HG03565 (cell line): ENCODE data around the gene PPP6R3.

Source experiments
- ATAC-seq: cut with Tn5 transposase; IDR thresholded peaks from one replicate; pipeline ENCODE4 v1.9.1; 2021; ENCODE audit warnings: mild to moderate bottlenecking, moderate library complexity; ENCODE audit not compliant: unreplicated experiment

Gene PPP6R3

DNA sequence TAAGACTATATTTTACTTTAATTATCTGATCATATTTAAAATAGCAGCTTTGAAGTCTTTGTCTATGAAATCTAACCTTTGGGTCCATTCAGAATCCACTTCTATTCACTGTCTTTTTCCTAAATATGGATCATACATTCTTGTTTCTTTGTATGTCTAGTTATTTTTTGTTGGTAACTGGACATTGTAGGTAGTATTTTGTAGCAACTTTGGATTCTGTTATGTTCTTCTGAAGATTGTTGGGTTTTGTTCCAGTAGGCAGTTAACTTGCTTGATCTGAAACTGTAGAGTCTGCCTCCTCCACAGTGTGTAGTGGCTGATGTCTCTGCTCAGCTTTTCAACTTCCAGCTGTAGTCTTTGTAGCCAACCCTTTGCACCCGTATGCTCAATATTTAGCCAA lies 186.3 kb downstream of the PPP6R3 start:
- ATAC-seq = no peak

DNA sequence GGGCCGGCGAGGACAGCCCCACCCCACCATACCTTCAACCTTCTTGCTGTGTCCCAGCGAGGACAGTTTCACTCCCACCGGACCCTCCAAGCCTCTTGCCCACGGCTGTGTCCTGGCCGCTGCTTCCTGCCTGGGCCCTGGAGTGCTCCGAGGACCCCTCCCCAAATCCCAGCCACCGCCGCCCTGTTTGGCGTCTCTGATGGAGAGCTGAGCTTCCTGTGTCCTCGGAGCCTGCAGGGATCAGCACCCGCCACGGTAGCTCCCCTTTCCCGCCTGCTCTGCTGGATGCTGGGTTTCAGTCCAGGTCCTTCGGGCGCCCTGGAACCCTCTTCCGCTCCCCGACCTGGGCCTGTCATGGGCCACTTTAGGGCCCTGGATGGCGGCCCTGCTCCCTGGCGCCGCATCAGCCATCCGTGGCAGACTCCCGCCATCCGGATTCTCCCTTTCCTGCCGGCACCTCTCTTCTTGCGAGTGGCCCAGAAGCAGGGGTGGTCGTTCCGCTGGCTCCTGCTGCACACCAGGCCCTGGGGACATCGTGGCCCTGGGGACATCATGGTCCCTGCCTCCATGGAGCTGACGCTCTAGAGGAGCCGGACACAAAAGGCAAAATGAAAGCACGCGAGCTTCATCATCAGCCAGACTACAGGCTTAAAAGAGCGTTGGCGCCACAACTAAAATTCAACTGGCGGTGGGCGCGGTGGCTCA lies 189.5 kb downstream of the PPP6R3 start:
- ATAC-seq = no peak

- ATAC-seq = no peak
Measured at GRCh38 chr11:68650801-68651200, 190.2 kb downstream of the PPP6R3 start.

DNA sequence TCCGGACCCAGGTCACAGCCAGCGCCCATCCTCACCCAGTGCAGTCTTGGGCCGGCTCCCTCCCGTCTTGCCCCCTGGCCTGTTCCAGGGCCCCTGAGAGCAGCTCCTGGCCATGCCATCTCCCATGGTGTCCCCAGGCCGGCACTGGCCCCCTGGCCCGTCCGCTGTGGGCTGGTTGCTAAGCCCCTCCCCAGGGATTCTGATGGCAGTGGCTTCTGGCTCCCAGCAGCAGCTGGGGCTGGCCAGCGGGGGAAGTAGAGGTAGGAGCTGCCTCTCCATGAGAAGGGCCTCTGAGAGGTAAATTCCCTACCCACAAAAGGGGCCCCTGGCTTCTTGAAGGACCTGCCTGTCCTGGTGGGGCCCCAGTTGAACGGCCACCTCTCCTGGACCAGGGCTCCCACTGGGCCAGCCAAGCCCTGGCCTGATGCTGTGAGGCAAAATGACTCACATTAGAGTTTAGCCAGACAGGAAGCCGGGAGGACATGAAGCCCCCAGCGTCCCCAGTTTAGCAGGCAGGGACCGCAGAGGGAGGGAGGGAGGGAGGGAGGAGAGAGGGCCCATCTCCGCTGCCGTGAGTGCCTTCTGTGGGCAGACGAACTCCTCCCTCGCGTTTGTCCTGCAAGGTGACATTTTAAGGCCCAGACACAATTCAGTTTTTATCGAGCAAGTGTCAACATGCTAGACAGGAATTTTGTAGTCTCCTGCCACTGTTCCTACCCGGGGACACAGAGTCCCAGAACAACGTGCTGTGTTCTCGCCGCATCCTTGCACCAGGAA lies 190.8 kb downstream of the PPP6R3 start:
- ATAC-seq = no peak

DNA sequence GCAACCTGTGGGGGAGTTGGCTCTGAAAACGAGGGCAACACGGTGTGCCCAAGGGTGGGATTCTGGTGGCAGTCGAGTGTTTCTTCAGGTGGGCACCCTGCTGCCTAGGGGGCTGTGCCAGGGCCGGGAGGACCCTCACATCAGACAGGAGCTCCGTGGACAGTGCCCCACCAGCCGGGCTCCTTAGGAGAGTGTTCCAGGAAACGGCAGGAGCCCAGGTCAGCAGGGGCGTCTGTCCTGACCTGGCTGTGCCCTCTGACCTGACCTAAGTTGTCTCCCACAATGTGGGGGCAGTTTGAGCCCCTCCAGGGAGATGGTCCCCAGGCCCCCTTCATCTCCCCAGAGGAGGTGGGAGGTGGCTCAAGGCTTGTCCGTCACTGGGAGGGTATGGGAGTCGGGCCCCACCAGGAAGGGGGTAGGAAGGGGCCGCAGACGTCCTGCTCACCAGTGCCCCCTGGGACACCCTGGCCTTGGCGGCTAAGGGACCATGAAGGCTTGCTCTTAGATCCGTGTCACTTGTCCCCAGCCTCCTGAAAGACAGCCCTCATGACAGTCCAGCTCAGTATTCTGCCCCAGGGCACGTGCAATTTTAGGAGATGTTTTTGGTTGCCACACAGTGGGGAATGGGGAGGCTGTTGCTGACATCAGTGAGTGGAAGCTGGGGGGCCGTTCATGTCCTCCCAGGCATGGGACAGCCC lies 191.6 kb downstream of the PPP6R3 start:
- no peak for ATAC-seq

- ATAC-seq = no peak
Measured at GRCh38 chr11:68652683-68653156, 192.2 kb downstream of the PPP6R3 start.

- ATAC-seq = no peak
Measured at GRCh38 chr11:68653486-68654430, 193.2 kb downstream of the PPP6R3 start.

- ATAC-seq = no peak
Measured at GRCh38 chr11:68654978-68655377, 194.4 kb downstream of the PPP6R3 start.

DNA sequence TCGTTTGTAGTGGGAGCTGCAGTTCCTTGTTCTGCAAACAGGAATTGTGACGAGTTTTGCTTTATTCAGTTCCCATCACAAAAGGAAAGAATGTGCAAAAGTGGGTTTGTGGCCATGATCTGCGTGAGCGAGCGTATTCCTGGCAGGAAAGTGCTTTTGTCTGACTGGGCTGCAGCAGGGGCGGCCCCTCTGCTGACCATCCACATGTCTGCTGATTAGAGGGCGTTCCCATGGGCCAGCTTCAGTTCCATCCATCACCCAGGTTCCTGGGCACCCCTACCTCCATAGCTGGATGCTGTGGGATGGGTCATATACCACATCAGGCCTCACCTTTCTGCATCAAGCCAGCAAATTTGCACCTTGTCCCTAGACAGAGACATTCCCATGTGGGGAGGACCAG lies 194.9 kb downstream of the PPP6R3 start:
- no peak for ATAC-seq

DNA sequence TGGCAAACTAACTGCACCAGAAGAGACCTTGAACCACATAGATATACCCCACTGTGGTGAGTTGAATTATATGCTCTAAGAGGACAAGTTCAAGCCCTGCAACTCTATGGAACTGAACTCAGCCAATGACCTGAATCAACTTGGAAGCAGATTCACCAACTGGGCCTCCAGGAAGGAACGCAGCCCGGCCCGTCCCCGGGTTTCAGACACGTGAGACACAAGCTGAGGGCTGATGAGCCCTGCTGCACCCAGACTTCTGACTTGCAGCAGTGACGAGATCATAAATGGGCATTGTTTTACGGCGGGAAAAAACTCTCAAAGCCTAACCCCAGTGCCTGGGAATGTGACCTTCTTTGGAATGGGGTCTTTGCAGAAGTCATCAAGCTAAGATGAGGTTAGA lies 195.3 kb downstream of the PPP6R3 start:
- no peak for ATAC-seq

GRCh38 chr11:68657021-68657780 lies 196.6 kb downstream of the PPP6R3 start:
- ATAC-seq = no peak

DNA sequence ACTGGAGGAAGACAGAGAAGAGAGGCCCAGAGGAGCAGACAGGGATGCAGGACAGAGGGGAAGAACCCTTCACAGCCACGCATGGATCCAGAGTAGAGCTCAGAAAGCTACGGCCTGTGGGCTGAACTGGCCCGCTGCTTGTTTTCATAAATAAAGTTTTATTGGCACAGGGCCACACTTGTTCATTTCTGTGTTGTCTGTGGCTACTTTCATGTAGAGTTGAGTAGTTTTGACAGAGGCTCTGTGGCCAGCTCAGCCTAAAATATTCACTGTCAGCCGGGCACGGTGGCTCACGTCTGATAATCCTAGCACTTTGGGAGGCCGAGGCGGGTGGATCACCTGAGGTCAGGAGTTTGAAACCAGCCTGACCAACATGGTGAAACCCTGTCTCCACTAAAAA lies 197.5 kb downstream of the PPP6R3 start:
- no peak for ATAC-seq

DNA sequence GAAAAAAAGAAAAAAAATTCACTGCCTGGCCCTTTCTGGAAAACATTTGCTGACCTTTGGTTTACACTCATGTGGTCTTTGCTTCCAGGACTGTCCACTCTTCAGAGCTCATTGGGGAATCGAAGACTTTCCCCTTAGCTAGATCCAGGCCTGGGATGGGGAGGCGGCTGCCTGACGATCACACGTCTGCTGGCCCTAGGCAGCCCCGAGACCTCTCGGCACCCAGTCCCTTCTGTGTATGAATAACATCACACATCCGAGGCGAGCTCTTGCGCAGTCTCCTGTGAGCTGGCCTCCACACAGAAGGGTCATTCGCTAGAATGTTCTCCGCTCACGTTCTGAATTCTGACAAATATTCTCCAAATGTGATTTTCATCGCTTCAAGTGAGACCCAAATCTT lies 198.1 kb downstream of the PPP6R3 start:
- no peak for ATAC-seq

GRCh38 chr11:68659158-68659921 lies 198.8 kb downstream of the PPP6R3 start:
- ATAC-seq = no peak

DNA sequence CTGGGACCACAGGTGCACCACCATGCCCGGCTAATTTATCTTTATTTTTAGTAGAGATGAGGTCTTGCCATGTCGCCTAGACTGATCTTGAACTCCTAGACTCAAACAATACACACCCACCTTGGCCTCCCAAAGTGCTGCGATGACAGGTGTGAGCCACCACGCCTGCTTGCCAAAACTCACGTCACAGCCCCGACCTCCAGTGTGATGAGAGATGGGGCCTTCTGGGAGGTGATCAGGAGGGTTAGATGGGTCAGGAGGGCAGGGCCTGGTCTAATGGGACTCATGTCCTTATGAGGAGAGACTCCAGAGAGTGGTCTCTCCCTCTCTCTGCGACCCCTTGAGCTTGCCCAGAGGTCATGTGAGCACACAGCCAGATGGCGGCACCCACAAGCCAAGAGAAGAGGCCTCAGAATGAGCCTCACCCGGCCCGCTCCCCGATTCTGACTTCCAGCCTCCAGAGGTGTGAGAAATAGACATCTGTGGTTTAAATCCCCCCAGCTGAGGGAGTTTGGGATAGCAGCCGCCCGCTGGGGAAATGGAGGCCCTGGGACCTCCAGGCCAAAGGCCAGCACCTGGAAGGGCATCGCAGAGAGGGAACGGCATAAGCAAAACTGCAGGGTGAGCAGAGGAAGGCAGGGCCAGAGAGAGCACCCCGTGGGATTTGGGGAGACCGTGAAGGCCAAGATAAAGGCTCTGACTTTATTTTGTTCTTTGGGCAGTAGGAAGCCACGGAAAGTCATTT lies 199.7 kb downstream of the PPP6R3 start:
- ATAC-seq = no peak

- ATAC-seq = no peak
Measured at GRCh38 chr11:68661014-68661413, 200.5 kb downstream of the PPP6R3 start.

- no peak for ATAC-seq
Measured at GRCh38 chr11:68661697-68662603, 201.4 kb downstream of the PPP6R3 start.
